Nephron progenitor cell (in vitro differentiated cells): ENCODE data around the gene PKP4.

Experiments used
- DNase-seq: peaks from one replicate; pipeline ENCODE4 v3.0.0; 2021
- H3K27ac Mint-ChIP-seq: 2 replicates; pipeline ENCODE4 v1.8.0; 2021; ENCODE audit warnings: mild to moderate bottlenecking, moderate library complexity, mixed read lengths
- H3K27me3 Mint-ChIP-seq: 2 replicates; pipeline ENCODE4 v1.8.0; 2021; ENCODE audit warnings: mild to moderate bottlenecking, low read depth, mixed read lengths; ENCODE audit not compliant: poor library complexity
- H3K36me3 Mint-ChIP-seq: 2 replicates; pipeline ENCODE4 v1.8.0; 2021; ENCODE audit warnings: low read depth, mixed read lengths
- H3K4me1 Mint-ChIP-seq: 2 replicates; pipeline ENCODE4 v1.8.0; 2021; ENCODE audit warnings: mixed read lengths
- H3K4me3 Mint-ChIP-seq: 2 replicates; pipeline ENCODE4 v1.8.0; 2021; ENCODE audit warnings: mild to moderate bottlenecking, moderate library complexity, mixed read lengths
- H3K9me3 Mint-ChIP-seq: 2 replicates; pipeline ENCODE4 v1.8.0; 2021; ENCODE audit warnings: mild to moderate bottlenecking, moderate library complexity, mixed read lengths
- CTCF ChIP-seq: fragments of 200-600 bp; sonication (generic); IDR thresholded peaks from 2 replicates; pipeline ENCODE4 v1.5.0; 2021; ENCODE audit warnings: antibody characterized with exemption

PKP4 gene

DNA sequence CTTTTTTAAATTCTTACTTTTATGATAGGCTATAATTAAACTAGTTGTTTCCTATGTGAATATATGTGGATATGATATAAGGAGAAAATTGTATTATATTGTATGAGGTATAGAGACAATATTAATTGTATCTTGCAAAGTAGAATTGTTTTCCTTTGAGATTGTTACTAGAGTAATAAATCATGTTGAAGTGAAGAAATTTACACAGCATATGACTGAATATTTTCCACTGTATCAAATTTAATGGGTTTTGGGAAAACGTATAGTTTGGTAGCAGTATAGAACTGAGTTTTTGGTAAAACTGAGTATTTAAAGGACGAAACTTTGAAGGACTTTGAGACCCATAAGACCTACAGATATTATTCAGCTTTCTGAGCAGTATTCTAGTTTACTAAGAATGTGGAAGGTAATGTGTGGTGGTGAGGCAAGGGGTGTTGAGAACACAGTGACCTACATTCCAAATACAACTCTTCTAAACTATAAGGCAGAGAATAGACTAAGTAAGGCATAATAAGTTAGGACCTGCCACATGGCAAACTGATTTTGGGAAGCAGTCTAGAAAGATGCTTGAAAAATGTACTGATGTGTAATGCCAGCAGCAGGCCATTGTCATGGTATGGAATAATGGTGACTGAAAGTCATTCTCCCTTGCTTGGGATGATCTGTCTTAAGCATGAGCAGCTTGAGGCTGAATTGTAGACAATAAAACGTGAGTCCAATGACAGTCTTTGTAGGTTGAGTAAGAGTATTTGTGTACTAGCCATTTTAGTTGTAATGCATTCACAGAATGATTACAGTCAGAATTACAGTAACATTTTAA is 29.6 kb downstream of the PKP4 start:
- H3K4me1 Mint-ChIP-seq: peaks cover 53% of the 10 kb centered on the region
- DNase-seq: no peak
- no peak overlapping the region for H3K4me3 Mint-ChIP-seq
- no peaks in the 10 kb centered on the region for H3K27me3 Mint-ChIP-seq
- H3K27ac Mint-ChIP-seq: peak overlapping the region; percentile 15
- no peak for TF ChIP-seq CTCF
- H3K9me3 Mint-ChIP-seq: peaks cover 8% of the 10 kb centered on the region
- H3K36me3 Mint-ChIP-seq: peaks cover 26% of the 10 kb centered on the region

DNA sequence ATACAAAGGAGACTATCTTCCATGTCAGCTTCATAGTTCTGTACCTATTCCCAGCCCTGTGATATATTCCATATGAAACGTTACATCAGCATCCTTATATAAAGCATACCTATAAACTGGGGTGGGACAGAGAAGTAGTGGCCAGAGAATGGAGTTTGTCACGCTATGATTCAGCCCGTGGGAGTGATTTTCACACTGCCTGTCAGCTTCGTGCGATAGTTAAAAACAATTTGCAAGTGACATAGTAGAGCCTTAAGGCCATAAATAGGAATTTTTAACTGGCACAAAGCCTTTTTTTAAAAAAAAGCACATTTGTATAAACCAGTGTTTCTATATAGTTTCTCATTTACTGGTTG is 30.2 kb downstream of the PKP4 start:
- peaks cover 22% of the 10 kb centered on the region for H3K36me3 Mint-ChIP-seq
- no peak for DNase-seq
- no peak overlapping the region for H3K4me3 Mint-ChIP-seq
- peaks cover 8% of the 10 kb centered on the region for H3K9me3 Mint-ChIP-seq
- H3K27me3 Mint-ChIP-seq: no peaks in the 10 kb centered on the region
- no peak overlapping the region for H3K27ac Mint-ChIP-seq
- no peak for TF ChIP-seq CTCF
- peaks cover 58% of the 10 kb centered on the region for H3K4me1 Mint-ChIP-seq

- no peak for DNase-seq
- H3K27ac Mint-ChIP-seq: no peak overlapping the region
Measured at GRCh38 chr2:158487419-158487818, 30.7 kb downstream of the PKP4 start.

DNA sequence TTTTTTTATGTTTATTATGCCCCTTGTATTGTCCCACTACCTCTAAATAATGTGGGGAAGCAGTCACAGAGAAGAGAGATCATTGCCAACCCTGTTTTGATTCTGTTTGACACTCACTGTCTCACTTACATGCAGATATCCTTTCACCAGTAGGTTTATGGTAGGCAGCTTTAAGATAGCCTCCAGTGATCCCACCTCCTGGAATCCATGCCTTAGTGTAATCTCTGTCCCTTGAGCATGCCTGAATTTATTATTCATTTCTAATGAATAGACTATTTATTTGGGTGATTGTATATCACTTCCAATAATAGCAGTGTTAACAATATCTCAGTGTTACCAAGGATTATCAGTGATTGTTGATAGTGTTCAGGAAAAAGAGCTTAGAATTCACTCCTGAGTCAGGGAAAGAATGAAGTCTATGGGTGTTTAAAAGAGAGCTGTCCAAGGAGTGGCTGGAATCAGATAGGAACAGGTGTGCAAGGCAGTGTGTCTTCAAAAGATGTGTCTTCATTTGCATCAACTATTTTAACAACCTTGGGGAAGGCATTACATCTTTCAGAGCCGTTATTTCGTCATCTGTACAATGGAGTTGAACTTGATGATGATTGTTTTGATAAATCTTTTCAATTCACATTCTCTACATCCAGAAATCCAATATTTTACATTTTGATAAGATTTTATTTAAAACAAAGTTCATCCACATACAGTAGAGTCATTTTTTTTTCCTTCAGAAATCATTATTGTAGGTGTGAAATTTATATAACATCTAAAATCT is 31.9 kb downstream of the PKP4 start:
- Mint-ChIP-seq H3K4me1 (peaks cover 72% of the 10 kb centered on the region), H3K36me3 (peaks cover 6% of the 10 kb centered on the region)
- no peak for TF ChIP-seq CTCF

More at GRCh38 chr2:158487419-158487818, 30.7 kb downstream of the PKP4 start:
- no peak overlapping the region for H3K4me3 Mint-ChIP-seq
- H3K9me3 Mint-ChIP-seq: peaks cover 8% of the 10 kb centered on the region
- TF ChIP-seq CTCF: no peak
- H3K36me3 Mint-ChIP-seq: peaks cover 17% of the 10 kb centered on the region
- no peaks in the 10 kb centered on the region for H3K27me3 Mint-ChIP-seq
- H3K4me1 Mint-ChIP-seq: peaks cover 63% of the 10 kb centered on the region

DNA sequence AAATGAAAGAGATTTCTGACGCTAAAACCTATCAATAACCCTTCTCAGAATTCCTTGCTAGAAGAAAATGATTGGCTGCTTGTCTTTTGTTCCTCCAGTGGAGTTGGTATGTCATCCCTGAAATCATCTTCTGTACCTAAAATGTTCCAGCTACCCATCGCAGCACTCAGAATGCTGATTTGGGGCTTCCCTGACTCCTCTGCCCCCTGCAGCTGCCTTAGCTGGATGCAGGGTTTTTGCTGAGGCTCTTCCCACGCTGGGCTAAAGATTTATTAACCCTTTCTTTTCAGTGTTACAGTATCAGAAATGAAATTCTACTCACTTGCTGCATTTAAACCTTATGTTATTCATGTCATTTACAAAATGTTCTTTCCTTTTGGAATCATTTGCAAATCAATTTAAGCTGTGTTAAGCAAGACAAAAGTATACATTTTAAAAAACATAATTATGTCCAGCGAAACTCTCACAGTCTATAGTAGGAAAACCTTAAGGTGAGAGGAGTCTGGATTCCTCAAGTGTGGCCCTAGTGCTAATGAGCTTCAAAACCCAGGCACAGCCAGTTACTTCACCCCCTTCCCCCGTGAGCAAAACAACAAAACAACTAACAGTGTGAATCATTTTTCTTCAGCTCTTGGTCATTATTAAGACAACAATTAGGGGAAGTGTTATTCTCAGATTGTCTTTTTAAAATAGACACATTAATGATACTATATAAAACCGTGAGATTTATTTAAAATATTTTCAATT is 32.8 kb downstream of the PKP4 start:
- peak overlapping the region; percentile 65 for H3K27ac Mint-ChIP-seq
- no peaks in the 10 kb centered on the region for H3K27me3 Mint-ChIP-seq
- no peaks in the 10 kb centered on the region for H3K9me3 Mint-ChIP-seq
- no peak overlapping the region for H3K4me3 Mint-ChIP-seq
- no peak for DNase-seq
- TF ChIP-seq CTCF: no peak
- peaks cover 1% of the 10 kb centered on the region for H3K36me3 Mint-ChIP-seq
- H3K4me1 Mint-ChIP-seq: peaks cover 76% of the 10 kb centered on the region

More for the DNA sequence above, 31.9 kb downstream of the PKP4 start:
- Mint-ChIP-seq H3K27ac (peak overlapping the region; percentile 65), H3K9me3 (peaks cover 4% of the 10 kb centered on the region), H3K27me3 (no peaks in the 10 kb centered on the region), H3K4me3 (no peak overlapping the region)
- no peak for DNase-seq
